Measurements from ENCODE around the gene LPA.
"Not testable (repeated sequence)": the region's sequence is repeated elsewhere in the genome, so short reads cannot be mapped to it uniquely, and the experiment has no call there.

The LPA gene, protein sequence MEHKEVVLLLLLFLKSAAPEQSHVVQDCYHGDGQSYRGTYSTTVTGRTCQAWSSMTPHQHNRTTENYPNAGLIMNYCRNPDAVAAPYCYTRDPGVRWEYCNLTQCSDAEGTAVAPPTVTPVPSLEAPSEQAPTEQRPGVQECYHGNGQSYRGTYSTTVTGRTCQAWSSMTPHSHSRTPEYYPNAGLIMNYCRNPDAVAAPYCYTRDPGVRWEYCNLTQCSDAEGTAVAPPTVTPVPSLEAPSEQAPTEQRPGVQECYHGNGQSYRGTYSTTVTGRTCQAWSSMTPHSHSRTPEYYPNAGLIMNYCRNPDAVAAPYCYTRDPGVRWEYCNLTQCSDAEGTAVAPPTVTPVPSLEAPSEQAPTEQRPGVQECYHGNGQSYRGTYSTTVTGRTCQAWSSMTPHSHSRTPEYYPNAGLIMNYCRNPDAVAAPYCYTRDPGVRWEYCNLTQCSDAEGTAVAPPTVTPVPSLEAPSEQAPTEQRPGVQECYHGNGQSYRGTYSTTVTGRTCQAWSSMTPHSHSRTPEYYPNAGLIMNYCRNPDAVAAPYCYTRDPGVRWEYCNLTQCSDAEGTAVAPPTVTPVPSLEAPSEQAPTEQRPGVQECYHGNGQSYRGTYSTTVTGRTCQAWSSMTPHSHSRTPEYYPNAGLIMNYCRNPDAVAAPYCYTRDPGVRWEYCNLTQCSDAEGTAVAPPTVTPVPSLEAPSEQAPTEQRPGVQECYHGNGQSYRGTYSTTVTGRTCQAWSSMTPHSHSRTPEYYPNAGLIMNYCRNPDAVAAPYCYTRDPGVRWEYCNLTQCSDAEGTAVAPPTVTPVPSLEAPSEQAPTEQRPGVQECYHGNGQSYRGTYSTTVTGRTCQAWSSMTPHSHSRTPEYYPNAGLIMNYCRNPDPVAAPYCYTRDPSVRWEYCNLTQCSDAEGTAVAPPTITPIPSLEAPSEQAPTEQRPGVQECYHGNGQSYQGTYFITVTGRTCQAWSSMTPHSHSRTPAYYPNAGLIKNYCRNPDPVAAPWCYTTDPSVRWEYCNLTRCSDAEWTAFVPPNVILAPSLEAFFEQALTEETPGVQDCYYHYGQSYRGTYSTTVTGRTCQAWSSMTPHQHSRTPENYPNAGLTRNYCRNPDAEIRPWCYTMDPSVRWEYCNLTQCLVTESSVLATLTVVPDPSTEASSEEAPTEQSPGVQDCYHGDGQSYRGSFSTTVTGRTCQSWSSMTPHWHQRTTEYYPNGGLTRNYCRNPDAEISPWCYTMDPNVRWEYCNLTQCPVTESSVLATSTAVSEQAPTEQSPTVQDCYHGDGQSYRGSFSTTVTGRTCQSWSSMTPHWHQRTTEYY (N-terminal part only)

DNA sequence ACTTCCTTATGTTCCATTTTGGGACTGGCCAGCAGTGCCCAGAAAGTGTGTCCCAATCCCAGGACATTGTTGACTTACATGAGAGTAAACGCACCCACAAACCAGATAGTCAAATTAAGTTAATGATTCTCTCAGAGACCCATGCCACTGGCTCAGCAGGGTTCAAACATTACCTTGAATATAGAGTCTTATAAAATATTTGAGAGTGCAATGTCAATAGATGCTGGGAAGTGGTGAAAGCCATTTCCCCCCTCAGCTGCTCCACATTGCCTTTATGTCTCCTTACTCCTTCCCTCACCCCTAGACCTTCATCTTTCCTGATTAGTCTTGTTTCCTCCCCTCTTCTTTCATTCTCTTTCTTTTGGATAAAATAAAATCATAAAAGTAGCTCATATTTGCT is at the start of gene LPA:
TSS of gene LPA (minus strand) at position 78 of the 400 bp plus-strand sequence. CDS start at position 17, 61 bp downstream.
- not testable (repeated sequence) for DNase-seq

DNA sequence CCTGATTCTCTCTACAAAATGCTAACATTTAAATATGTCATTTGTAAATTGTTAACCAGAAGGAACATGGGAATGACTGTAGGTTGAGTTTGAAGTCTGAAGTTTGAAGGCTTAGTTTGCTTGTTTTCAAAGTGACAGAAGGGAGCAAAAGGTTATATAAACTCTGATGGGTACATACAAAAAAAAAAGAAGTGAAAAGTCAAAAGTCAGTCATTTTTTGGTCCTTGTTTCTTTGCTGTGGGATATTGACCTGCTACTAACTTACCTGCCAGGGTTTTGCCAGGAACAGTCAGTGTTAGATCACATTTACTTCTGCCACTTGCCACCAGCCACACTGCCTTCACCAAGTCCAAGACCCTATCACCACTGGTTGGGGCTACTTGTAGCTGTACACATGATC is 44.9 kb upstream of the LPA start:
- not testable (repeated sequence) for DNase-seq

DNA sequence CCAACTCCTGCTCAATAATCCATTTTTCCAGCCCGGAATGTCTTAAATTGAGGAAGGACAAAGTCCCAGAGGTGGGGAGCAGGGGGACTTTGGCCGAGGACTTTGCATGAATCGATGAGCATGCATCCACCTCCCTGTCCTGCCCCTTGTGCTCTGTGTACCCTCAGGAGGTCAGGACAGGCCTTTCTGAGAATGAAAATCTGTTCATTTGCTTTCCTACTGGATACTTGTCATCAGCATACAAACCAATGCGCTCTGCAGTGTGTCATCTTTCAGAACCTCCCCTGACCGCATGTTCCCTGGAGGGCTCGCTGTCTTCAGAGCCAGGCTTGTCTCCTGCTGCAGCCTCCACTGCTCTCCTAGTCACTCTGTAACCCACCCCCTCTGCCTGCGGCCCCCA is 40.6 kb upstream of the LPA start:
- DNase-seq: not testable (repeated sequence)

DNA sequence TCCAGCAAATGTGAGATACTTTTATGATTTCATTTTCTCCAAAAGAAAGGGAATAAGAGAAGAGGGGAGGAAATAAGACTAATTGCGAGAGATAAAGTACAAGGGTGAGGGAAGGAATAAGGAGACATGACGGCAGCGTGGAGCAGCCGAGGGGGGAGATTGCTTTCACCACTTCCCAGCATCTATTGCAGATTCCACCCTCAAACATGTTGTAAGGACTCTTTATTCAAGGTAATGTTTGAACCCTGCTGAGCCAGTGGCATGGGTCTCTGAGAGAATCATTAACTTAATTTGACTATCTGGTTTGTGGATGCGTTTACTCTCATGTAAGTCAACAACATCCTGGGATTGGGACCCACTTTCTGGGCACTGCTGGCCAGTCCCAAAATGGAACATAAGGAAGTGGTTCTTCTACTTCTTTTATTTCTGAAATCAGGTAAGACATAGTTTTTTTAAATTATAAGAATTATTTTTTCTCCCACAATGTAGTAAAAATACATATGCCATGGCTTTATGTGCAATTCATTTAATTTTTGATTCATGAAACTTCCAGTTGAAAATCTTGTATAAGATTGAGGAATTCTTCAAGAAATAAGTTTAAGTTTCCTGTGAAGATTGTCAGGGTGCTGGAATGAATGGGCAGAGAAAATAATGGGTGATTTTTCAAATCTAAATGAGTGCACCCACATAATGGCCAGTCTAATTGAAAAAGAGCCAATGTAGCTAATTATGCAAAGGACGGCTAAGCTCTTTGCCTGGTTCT is 38.0 kb upstream of the LPA start, which contains the start of gene PLG:
TSS of gene PLG (plus strand) at position 327 of the 763 bp plus-strand sequence. CDS start at position 388, 61 bp downstream.
- not testable (repeated sequence) for DNase-seq

DNA sequence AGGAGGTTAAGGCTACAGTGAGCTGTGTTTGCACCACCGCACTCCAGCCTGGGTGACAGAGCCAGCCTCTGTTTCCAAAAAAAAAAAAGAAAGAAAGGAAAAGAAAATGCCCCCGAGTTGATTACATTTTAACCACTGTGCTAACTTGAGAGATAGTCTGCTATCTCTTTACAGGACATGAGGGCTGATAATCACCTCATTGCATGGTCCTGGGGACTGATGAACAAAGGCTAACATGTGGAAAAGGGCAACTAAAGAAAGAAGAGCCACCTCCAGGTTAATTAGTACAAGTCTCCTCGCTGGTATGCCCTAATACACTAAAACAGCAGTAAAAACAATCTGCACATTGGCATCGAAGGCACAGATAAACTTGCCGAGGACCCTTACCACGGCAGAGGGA is 33.8 kb upstream of the LPA start:
- DNase-seq: no peak

DNA sequence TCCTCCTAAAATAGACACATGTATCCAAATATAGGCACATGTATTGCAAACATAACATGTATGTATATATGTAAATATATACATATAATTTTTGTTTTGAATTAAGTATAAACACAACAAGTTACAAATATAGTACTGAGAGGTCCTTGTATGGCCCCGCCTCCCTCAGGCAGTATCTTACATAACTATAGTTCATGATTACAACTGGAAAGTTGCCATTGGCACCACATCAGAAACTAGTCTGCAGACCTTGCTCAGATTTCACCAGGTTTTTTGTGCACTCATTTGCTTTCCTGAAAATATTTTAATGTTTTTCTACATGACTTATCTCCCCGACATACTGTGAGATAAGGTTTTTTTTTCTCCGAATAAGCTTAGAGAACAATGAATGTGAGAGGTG is 32.8 kb upstream of the LPA start:
- not testable (repeated sequence) for DNase-seq

DNA sequence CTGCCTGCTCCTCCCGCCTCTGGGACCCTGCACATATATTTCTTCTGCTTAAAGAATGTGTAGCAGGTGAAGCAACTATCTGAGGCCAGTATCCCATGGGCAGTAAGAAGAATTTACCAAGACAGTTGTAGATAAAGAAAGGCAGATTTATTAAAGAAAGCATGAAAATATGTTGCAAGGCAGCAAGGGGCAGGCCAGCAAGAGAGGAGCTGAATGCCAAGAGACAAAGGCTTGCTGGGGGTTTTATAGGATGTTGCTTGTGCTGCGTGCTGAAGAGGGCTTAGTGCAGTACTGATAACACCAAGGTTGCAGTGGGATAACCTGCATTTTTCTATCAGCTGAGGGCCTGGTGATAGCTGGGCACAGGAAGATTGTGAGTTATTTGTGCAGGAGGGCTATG is 31.5 kb upstream of the LPA start:
- DNase-seq: not testable (repeated sequence)

DNA sequence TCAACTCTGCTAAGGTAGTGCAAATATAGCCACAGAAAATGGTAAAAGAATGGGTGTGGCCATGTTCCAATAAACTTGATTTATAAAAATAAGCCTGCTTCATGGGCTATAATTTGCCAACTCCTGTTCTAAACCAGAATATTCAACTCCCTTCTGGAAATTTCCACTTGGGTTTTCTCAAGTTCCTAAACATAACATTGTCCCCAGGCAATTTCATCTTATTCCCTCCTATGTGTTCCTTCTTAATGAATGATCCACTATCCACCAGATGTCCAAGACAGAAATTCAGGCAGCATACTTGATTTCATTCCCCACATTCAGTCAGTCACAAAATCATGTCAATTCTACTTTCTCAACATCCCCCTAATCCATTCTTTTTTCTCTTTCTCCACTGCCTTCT is 30.9 kb upstream of the LPA start:
- DNase-seq: not testable (repeated sequence)

DNA sequence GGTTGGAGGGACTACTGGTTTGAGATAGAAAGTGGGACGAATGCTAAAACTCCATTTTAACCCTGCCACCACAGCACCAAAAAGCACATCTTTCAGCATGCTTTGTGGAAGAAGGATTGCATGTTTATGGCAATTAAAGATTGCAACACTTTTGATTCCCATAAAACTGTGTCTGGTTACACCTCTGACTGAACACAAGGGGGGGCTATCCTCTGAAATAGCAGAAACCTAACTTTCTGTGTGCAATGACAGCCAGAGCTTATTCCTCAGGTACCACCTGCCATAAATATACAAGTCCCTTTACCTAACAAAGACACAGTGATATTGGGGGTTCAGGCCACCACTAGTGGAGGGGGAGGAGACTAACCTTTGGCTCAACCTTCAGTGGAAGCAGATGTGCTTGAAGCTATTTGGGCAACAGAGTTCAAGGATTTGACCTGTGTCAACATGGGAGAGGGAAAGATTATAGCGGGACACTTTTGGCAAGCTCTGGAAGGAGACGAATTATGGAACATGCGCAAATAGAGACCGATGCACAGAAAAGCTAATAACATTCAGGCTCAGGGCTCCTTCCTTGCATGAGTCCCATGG is 28.4 kb upstream of the LPA start:
- DNase-seq: no peak

DNA sequence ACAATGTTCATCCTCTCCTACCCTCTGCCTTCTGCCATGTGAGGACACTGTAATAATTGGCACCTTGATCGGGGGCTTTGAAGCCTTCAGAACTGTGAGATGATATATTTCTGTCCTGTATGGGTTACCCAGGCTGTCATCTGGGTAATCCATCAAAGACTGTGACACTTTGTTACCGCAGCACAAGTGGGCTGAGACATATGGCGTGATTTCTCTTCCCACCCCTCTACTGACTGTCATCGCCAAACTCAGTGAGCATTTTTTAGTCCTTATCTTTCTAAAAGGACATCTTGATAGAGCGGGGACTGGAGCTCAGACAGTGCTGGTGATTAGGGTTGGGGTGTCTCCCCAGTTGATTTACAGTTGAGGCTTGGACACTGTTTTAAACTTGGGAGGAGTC is 27.5 kb upstream of the LPA start:
- no peak for DNase-seq

DNA sequence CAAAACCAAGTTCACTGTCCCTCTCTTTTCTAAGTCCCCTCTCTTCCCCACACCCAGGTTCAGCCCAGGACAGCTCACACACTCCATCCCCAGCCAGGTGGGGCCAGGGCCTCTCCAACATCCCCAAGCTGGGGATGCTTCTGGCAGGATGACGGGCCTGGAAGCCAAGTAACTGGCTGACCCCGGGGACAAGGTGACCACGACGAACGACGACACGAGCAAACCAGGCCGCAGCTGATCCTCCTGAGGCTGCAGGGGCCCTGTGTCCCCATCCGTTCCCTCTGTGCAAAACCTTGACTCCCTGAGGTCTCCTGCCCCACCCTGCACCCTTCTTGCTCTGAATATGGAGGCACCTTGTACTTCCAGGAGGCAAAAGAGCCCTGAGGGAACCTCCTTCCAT is 26.4 kb upstream of the LPA start:
- DNase-seq: no peak

DNA sequence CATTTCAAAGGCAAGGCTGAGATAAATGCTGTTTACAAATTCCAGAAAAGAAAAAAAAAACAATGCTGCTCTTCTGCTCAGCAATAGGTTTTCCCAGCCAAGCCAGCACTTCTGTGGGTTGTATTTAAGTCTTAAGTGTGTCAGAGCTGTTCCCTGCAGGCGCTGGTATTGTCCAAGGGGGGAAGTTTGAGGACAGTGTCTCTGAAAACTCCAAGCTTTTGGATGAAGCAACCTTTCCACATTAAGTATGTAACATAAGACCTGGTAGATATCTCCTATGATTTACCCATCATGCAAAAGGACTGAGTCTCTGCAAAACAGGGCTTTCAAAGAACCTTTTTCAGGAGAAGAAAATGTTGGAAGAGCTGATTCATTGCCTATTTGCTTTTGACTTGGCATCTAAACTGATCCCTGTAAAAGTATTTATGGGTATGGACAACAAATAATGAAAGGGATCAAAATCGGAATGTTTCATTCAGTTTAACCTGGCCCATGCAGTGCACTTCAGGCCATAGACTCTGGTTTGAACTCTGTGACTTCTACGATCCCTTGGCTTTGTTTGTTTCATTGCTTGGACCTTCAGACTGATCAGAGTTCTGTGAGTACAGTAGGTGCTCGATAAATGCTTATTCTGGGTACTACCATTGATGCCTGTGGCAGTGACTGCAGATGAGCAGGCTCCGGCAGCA is 21.8 kb upstream of the LPA start:
- DNase-seq: no peak

DNA sequence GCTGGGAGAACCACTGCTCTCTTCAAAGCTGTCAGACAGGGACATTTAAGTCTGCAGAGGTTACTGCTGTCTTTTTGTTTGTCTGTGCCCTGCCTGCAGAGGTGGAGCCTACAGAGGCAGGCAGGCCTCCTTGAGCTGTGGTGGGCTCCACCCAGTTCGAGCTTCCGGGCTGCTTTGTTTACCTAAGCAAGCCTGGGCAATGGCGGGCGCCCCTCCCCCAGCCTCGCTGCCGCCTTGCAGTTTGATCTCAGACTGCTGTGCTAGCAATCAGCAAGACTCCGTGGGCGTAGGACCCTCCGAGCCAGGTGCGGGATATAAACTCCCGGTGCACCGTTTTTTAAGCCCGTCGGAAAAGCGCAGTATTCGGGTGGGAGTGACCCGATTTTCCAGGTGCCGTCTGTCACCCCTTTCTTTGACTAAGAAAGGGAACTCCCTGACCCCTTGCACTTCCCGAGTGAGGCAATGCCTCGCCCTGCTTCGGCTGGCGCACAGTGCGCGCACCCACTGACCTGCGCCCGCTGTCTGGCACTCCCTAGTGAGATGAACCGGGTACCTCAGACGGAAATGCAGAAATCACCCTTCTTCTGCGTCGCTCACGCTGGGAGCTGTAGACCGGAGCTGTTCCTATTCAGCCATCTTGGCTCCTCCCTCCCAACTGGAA is 21.2 kb upstream of the LPA start:
- not testable (repeated sequence) for DNase-seq

DNA sequence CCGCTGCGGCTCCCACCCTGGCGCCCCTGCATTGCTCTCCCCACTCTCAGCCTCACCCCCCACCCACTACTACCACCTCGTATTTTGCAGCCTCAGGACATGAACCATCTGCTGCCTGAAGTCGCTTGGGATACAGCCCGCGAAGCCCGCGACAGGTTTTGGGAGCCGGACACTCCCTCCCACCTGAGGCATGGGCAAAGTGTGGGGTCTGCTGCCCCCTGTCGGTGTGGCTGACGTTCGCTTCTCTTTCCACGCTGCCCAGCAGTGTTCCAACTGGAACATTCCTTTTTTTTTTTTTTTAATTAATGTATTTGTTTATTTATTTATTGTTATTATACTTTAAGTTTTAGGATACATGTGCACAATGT is 15.3 kb upstream of the LPA start:
- no peak for DNase-seq

DNA sequence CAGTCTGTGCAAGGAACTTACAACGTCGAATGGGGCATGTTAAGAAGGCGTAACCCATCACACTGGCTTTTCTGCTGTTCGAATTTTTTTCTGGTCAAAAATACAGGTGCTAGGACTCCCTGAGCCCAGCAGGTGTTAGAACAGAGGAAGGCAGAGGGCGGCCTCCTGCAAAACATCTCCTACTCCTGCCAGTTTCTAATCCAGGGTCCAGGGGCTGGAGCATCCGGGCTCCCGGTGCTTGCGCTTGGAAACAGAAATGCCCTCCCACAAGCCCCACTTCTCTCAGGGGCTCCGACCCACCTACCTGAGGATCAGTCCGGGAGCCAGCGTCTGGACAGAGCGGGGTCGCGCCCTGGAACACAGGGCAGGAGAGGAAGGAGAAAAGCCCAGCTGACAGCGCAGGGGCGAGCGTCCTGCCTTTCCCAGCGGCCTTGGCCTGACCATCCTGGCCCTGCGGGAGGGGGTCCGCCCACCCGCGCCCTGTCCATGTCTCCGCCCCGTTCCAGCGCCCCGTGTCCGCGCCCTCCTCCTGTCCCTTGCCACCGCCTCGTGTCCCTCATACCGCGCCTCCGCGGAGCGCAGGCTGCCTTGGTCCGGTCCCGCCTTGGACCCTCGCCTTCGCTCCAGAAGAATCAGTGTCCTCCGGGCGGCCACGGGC is 14.8 kb upstream of the LPA start:
- DNase-seq: no peak

DNA sequence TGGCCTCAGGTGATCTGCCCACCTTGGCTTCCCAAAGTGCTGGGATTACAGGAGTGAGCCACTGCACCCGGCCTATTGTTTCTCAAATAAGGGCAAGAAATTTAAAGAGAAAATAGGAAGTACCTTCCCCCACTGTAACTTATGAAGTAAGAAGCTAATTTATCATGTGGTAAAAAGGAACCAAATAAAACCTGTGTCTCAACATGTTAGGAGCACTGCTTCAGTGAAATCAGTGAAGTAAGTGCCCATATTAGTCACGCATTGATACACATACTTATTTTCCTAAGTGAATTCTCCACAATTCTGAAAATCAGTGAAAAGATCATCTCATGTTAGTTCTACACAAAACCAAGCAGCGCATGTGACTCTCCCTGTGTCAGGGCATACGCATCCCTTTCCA is 14.2 kb upstream of the LPA start:
- no peak for DNase-seq

DNA sequence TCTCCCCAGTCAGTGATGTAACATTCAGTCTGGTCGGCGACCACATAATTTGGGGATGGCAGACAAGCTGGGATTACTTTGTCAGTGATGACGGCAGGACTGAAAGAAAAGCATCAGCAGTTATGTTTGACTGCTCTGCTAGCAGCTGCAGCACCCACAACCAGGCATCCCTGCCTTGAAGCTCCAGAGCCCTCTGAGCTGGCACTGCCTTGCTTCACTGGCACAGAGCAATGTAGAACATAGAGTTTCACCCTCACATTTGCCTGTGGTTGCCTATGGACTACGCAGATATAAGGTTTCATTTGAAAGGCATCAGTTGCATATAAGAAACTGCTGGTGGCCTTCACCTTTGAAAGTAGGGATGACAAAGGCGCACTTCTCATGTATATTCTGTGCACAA is 12.3 kb upstream of the LPA start:
- not testable (repeated sequence) for DNase-seq

DNA sequence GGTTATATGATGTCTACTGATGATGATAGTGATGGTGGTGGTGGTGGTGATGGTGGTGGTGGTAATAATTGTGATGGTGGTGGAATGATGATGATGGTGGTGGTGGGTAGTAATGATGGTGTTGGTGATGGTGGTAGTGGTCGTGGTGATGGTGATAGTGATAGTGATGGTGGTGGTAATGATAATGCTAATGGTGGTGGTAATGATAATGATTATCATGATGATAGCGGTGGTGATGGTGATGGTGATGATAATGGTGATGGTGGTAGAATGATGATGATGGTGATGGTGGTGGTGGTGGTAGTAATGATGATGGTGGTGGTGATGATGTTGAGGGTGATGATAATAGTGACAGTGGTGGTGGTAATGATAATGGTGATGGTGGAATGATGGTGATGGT is 4.5 kb upstream of the LPA start:
- DNase-seq: no peak

DNA sequence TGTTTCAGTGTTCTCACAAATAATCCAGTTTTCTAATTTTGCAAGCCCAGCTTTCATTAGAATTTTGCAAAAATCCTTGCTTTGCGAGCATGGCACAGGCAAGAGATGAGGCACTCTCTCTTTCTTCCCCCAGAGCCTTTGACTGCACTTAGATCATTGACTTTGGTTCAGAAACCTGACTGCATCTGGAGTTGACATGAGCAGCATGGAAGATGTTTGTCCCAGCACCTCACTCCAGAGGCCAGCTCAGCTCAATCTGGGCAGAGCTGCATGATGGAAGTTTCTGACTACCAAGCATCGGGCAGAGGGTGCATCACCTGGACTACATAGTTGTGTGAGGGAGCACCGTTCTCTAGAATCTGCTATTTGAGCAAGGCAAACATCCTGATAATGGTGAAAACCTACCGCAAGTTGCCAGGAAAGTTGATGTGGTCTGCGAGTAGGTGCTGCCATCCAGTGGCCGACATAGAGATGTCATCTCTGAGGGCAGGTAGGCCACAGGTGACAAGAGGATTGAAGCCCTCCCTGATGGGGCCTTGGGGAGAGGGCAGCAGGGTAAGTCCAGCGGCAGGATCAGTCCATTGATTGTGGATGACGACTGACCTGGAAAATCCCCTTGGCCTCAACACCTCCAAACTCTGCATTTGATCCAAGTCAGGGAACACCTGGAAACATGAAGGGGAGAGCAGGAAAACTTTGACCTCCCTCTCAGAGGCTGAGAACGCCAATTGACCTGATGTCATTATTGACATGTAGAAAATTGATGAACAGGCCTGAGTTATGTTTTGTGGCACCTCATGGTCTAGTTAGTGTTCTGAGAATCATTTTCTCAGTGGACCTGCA is 3.8 kb upstream of the LPA start:
- no peak for DNase-seq

Measured in right hindlimb (tissue), 1 donor.